ENCODE measurements around the gene D2HGDH. TPM values are rescaled to one million over a fixed set of nuclear protein-coding genes. Genes with fewer than 3 reads are reported as not detected.

The D2HGDH gene
- total RNA-seq, 1 experiment from 2014 or later = 46.3 TPM

DNA sequence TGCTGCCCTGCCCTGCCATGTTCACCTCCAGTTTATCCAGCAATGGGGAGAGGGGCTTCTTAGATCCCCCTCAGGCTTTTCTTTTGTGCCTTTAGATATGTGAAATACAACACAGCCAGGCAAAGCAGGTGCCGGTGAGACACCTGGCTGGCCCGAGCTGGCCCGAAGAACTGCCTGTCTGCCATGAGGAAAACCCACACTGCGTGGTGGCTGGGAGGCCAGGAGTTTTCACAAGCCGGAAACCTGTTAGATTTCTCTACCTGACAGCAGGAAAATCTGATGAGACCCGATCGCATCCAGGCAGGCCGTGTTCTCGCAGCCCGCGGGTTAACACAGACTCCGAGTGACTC, 36.5 kb downstream of the D2HGDH start:
- RAD21 ChIA-PET (ENCODE audit: low non-redundant PET in 1 of 2, low total read pairs in 2 of 2, uncharacterized antibody in 2 of 2, unreplicated experiment in 2 of 2) = no interaction called here
- Histone ChIP-seq H3K9ac (ENCODE audit: low read length) (no peak overlapping the region), H3K36me3 (ENCODE audit: control insufficient read depth in 1 of 2, insufficient read depth in 2 of 2, low read length in 2 of 2) (no peaks in the 10 kb centered on the region), H3K4me2 (ENCODE audit: low read length) (no peak overlapping the region), H3K27me3 (ENCODE audit: insufficient read depth, low read length) (no peaks in the 10 kb centered on the region), H3K4me3 (replicated peaks in 1 of 2; ENCODE audit: low read depth in 1 of 2, low read length in 2 of 2) (no peak overlapping the region), H3K79me2 (ENCODE audit: insufficient read depth, low read length) (no peaks in the 10 kb centered on the region), H2AFZ (ENCODE audit: low read depth, low read length, poor library complexity, severe bottlenecking) (no peak overlapping the region), H3K27ac (ENCODE audit: low read depth, low read length) (no peak overlapping the region), H3K9me3 (ENCODE audit: control insufficient read depth in 1 of 2, insufficient read depth in 1 of 2, low read depth in 1 of 2, low read length in 2 of 2) (no peaks in the 10 kb centered on the region), H4K20me1 (ENCODE audit: insufficient read depth) (no peaks in the 10 kb centered on the region), H3K4me1 (ENCODE audit: control insufficient read depth in 1 of 2, insufficient read depth in 2 of 2, low read length in 2 of 2) (peaks cover 16 to 22% of the 10 kb centered on the region in 2 experiments), H3K9me2 (ENCODE audit: insufficient read depth) (no peaks in the 10 kb centered on the region)
- no TSS peak for BruUV-seq (replicated peaks)
- POLR2A ChIA-PET = no interaction called here
- CTCF ChIA-PET = no interaction called here
- TF ChIP-seq EZH2phosphoT487 (IDR thresholded peaks at IDR 0.05; ENCODE audit: borderline replicate concordance) (no peak), TCF7L2 (IDR thresholded peaks at IDR 0.05; ENCODE audit: borderline replicate concordance, extremely low read depth, insufficient read depth, insufficient read length) (no peak), FOSL1 (IDR thresholded peaks at IDR 0.05; ENCODE audit: low read depth) (no peak), RAD21 (IDR thresholded peaks at IDR 0.05; ENCODE audit: low read depth) (no peak), ELF1 (IDR thresholded peaks at IDR 0.05; ENCODE audit: borderline replicate concordance, low read depth) (no peak)
- intact Hi-C loops (cut with micrococcal nuclease) = no loop called here
- no peak for DNase-seq (ENCODE audit: low read depth, low spot score)
- no peak for ATAC-seq

DNA sequence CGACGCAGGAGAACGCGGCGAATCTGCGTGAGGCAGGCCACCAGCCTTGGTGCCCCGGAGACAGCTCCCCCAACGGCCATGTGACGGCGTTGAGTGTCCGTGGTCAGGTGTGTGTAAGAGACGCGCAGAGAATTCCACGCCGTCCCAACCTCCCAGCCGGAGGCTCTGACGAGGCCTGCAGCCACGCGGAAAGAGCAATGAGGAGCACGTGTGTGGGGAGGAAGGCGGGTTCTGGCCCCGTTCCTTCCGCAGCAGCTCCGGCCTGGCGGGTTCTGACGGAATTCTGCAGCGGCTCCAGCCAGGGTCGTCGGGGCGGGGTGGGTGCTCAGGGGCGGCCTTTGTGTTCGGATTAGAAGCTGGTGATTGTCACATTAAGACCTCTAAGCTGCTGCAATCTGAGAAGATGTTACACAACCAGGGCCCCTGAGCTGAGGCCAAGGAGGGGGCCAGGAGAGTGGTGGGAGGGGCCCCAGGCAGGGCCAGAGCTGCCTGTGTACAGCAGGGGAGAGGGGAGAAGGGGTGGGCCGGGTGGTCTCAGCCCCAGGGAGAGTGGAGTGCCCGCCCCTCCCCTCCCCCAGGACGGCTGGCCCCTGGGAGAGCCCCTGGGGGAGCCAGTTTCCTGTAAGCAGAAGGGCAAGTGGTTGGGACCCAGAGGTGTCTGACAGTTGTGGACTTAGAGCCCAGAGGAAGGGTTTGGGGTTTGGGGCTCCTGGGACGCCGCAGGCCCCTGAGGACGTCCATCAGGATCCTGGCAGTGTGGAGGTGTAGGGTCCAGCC, 37.0 kb downstream of the D2HGDH start:
- ChIA-PET CTCF (no interaction called here), POLR2A (no interaction called here), RAD21 (ENCODE audit: low non-redundant PET in 1 of 2, low total read pairs in 2 of 2, uncharacterized antibody in 2 of 2, unreplicated experiment in 2 of 2) (no interaction called here)
- Histone ChIP-seq H3K9me3 (ENCODE audit: control insufficient read depth in 1 of 2, insufficient read depth in 1 of 2, low read depth in 1 of 2, low read length in 2 of 2) (no peaks in the 10 kb centered on the region), H3K9ac (ENCODE audit: low read length) (no peak overlapping the region), H3K9me2 (ENCODE audit: insufficient read depth) (no peaks in the 10 kb centered on the region), H3K27ac (ENCODE audit: low read depth, low read length) (no peak overlapping the region), H3K36me3 (ENCODE audit: control insufficient read depth in 1 of 2, insufficient read depth in 2 of 2, low read length in 2 of 2) (no peaks in the 10 kb centered on the region), H3K4me3 (replicated peaks in 1 of 2; ENCODE audit: low read depth in 1 of 2, low read length in 2 of 2) (no peak overlapping the region), H3K4me1 (ENCODE audit: control insufficient read depth in 1 of 2, insufficient read depth in 2 of 2, low read length in 2 of 2) (peaks cover 16 to 22% of the 10 kb centered on the region in 2 experiments), H3K79me2 (ENCODE audit: insufficient read depth, low read length) (no peaks in the 10 kb centered on the region), H4K20me1 (ENCODE audit: insufficient read depth) (no peaks in the 10 kb centered on the region), H3K4me2 (ENCODE audit: low read length) (no peak overlapping the region), H3K27me3 (ENCODE audit: insufficient read depth, low read length) (no peaks in the 10 kb centered on the region), H2AFZ (ENCODE audit: low read depth, low read length, poor library complexity, severe bottlenecking) (no peak overlapping the region)
- no TSS peak for BruUV-seq (replicated peaks)
- no peak for ATAC-seq
- intact Hi-C loops (cut with micrococcal nuclease) = no loop called here
- no peak for DNase-seq (ENCODE audit: low read depth, low spot score)
- TF ChIP-seq ELF1 (IDR thresholded peaks at IDR 0.05; ENCODE audit: borderline replicate concordance, low read depth) = no peak
- TF ChIP-seq SRF (IDR thresholded peaks at IDR 0.05; ENCODE audit: low read depth) = no peak
- TF ChIP-seq POLR2AphosphoS5 (IDR thresholded peaks at IDR 0.05; ENCODE audit: low read depth, low read length) = no peak
- TF ChIP-seq JUND (IDR thresholded peaks at IDR 0.05) = no peak
- no peak for TF ChIP-seq CTCF (IDR thresholded peaks at IDR 0.05 in 2 of 3, conservative IDR thresholded peaks at IDR 0.05 in 1 of 3; ENCODE audit: borderline replicate concordance in 1 of 3, insufficient read depth in 1 of 3, low read depth in 2 of 3, low read length in 2 of 3)
- no peak for TF ChIP-seq ZNF274 (IDR thresholded peaks at IDR 0.05; ENCODE audit: low read depth, low read length)
- TF ChIP-seq, protein P1, sequence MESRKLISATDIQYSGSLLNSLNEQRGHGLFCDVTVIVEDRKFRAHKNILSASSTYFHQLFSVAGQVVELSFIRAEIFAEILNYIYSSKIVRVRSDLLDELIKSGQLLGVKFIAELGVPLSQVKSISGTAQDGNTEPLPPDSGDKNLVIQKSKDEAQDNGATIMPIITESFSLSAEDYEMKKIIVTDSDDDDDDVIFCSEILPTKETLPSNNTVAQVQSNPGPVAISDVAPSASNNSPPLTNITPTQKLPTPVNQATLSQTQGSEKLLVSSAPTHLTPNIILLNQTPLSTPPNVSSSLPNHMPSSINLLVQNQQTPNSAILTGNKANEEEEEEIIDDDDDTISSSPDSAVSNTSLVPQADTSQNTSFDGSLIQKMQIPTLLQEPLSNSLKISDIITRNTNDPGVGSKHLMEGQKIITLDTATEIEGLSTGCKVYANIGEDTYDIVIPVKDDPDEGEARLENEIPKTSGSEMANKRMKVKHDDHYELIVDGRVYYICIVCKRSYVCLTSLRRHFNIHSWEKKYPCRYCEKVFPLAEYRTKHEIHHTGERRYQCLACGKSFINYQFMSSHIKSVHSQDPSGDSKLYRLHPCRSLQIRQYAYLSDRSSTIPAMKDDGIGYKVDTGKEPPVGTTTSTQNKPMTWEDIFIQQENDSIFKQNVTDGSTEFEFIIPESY (IDR thresholded peaks at IDR 0.05; ENCODE audit: extremely low read depth, insufficient replicate concordance, low read length) = no peak
- TF ChIP-seq EGR1 (IDR thresholded peaks at IDR 0.05; ENCODE audit: low read depth) = no peak
- TF ChIP-seq CEBPB (IDR thresholded peaks at IDR 0.05; ENCODE audit: low read depth) = no peak
- TF ChIP-seq SP1 (IDR thresholded peaks at IDR 0.05; ENCODE audit: low read depth) = no peak
- no peak for TF ChIP-seq EZH2 (IDR thresholded peaks at IDR 0.05)
- TF ChIP-seq ATF3 (IDR thresholded peaks at IDR 0.05) = no peak
- no peak for TF ChIP-seq YY1 (IDR thresholded peaks at IDR 0.05; ENCODE audit: extremely low read depth, insufficient replicate concordance, low read depth, low read length)
- no peak for TF ChIP-seq ZFX (IDR thresholded peaks at IDR 0.05)
